Activated CD8-positive, alpha-beta memory T cell treated with anti-CD3 and anti-CD28 coated beads, Interleukin-2, amount 50 U/mL, for 4 hours (primary cell): Measurements from ENCODE around the gene ROR1.

Experiments used
- DNase-seq: peaks from one replicate; pipeline ENCODE4 v3.0.0-alpha.2; 2020

ROR1 gene

GRCh38 chr1:63914706-63915105, 140.9 kb downstream of the ROR1 start:
- DNase-seq: no peak

DNA sequence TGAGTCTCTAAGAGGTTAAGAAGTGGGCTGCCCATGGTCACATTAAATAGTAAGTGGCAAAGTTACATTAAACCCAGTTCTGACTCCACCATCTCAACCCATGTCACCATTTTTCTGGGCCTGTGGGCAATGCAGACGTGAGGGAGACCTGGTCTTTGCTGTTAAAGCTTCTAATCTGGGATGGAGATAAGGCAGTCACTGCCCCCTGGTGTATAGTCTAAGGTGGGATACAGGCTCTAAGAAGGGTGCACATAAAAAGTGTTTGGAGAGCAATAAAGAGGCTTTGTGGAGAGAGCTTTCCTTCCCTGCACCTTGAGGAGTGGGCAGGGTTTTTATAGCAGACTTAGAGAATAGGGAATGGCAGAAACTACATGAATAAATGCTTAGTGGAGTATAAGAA, 141.3 kb downstream of the ROR1 start:
- no peak for DNase-seq

DNA sequence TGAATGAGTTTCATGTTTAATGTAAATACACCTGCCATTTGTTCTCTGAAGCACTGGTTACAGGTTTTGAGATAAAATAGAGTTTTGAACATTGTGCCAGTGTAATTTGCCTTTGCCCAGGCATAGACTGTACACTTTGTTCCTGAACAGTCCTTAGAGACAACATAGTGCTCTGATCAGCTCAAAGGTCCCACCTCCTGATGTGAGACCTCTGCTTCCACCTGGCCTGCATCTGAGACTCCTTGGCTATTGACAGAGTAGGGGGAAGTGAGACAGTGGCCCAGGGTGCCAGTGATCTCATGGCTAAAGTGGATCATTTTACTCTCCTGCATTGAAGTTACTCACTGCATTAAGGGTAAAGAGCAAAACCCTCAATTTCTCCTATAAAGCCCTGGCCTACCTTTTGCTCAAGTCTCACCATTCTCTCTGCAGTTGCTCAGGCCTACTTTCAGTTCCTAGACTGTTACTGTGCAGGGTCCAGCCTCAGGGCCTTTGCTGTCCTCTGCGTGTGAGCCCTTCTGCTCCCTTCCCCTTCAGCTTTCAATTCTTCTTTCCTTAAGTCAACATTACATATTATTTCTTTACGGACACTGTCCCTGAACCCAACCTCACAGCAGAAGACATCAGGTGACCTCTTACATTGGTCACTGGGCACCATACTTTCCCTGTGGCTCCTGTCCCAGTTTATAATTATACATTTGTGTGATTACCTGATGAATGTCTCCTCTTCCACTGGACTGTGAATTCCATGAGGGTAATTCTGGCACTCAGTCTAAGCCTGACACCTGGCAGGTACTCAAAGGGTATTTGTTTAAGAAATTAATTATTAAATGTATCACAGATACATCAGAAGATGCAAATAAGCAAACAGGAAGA, 142.9 kb downstream of the ROR1 start:
- DNase-seq: no peak

- no peak for DNase-seq
Observed at GRCh38 chr1:63917571-63918417, 144.0 kb downstream of the ROR1 start.

- DNase-seq: no peak
Observed at GRCh38 chr1:63918418-63918945, 144.7 kb downstream of the ROR1 start.

DNA sequence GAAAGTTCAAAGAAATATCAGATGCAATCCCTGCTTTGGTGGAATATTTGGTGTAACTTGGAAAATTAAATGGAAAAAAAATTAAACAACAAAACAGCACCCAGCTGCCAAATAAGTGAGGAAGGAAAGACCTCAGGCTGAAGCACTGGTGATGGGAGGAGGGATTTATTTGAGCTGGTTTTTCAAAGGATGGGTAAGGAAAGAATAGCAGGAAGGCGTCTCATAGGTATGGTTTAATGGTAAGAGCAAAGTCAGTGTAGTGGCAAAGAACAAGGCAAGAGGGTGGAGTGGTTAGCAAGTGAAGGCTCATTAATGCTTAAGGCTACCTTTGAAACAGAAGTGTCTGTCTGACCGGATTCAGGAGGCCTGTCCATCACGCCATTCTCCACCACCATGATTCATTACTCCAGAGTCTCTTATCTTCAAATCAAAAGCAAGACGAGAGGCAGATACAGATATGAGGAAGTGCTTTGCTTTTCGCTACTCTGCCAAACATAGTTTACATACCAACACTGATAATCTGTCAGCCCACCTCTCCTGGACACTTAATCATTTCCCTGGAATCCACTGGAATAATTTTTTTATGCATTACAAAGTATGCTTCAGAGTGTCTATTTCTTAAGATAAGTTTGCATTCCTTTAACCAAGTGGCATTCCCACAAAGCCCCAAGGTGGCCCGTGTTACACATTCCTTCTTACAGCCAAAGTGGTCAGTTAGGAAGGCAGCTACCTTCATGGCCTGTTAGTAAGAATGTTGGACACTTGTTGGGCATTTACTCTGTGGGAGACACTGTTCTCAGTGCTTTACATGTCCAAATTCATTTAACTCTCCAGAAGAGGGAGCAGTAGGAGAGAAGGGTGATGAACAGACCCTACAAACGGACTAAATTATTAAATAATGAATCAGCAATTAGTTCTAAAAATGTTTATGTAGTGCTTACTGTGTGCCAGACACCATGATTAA, 146.6 kb downstream of the ROR1 start:
- DNase-seq: no peak

DNA sequence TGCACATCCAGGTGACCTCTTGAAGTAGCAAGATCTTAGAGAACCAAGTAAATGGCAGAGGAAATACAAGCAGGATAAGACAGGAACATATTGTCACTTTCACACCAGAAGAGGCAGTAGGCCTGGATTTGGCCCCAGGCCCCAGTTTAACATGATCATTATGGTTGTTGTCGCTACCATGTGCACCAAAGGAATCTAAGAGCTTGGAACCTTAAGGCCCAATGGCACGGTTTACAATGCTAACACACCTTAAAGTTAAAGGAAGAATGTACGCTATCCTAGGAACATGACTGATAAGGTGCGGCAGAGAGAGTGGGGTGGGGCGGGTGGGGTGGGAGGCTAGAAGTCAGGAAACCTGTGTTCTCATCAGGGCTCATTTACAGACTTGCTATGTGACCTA, 147.5 kb downstream of the ROR1 start:
- no peak for DNase-seq

- no peak for DNase-seq
Observed at GRCh38 chr1:63921802-63922201, 148.0 kb downstream of the ROR1 start.

- no peak for DNase-seq
Observed at GRCh38 chr1:63922848-63923247, 149.0 kb downstream of the ROR1 start.

DNA sequence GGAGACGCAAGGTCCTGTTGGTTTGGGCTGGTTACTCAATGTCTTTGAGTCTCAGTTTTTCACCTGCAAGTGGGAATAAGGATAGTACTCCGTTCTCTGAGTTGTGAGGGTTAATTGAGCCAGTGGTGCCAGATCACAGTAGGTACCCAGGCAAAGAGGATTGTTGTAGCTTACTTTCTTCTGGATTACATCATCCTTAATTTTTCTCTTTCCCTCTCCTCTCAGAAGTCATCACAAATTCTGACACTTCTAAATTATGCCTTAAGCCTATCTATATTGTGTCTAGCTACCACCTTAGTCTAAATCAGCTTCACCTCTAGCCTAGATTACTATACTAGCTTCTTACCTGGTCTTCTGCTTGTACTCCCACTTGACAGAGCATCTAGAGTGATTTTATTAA, 149.5 kb downstream of the ROR1 start:
- DNase-seq: no peak

DNA sequence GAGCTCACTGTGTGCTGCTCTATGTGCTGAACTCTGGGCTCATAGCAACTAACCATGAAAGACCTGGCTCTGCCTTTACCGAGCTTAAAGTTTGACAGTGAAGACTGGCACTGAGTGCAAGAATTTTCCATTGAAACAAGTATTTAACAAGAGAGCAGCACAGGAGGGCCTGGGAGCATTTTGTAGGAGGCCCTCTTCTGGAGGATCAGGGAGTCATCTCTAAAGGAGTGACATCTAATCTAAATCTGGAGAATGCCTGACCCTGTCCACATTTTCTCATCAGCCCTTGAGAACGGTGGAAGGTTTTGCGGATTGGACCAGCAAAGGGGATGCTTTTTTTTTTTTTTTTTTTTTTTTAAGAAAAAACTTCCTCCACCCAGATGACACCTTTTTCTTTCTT, 150.8 kb downstream of the ROR1 start:
- DNase-seq: no peak

GRCh38 chr1:63928186-63929105, 154.6 kb downstream of the ROR1 start:
- DNase-seq: no peak

- DNase-seq: no peak
Observed at GRCh38 chr1:63929106-63929478, 155.3 kb downstream of the ROR1 start.

DNA sequence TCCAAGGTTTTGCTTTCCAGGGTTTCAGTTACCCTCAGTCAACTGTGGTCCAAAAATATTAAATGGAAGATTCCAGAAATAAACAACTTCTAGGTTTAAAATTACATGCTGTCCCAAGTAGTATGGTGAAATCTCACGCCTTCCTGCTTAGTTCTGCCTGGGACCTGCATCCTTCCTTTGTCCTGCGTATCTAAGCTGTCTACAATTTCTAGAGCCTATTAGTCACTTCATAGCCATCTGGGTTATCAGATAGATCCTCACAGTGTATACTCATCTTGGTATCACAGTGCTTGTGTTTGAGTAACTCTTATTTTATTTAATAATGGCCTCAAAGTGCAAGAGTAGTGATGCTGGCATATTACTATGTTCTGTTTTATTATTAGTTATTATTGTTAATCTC, 157.7 kb downstream of the ROR1 start:
- DNase-seq: no peak

- DNase-seq: no peak
Observed at GRCh38 chr1:63934697-63935096, 160.9 kb downstream of the ROR1 start.

GRCh38 chr1:63935143-63935542, 161.3 kb downstream of the ROR1 start:
- DNase-seq: no peak

GRCh38 chr1:63935553-63935952, 161.7 kb downstream of the ROR1 start:
- no peak for DNase-seq

- DNase-seq: no peak
Observed at GRCh38 chr1:63936276-63936675, 162.5 kb downstream of the ROR1 start.

- DNase-seq: no peak
Observed at GRCh38 chr1:63936801-63937200, 163.0 kb downstream of the ROR1 start.

GRCh38 chr1:63937461-63938022, 163.7 kb downstream of the ROR1 start:
- no peak for DNase-seq

DNA sequence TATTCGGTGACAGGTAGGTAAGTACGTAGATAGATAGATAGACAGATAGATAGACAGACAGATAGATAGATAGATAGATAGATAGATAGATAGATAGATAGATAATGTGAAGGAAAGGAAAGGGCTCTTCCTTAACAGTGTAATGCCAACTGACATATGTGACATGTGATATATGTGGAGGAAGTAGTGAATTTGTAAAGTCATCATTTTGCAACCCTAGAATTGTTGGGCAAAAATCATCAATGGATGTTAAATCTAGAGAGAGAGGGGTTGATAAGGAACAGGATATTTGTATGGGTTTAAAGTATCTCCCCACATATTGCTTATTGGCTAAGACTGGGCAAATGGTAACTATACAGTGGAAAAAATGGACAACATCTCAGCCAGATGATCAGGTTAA, 166.6 kb downstream of the ROR1 start:
- DNase-seq: no peak
